ENCODE results near the gene MACROD2.

GRCh38 chr20:15582146-15582760 lies 1586.9 kb downstream of the MACROD2 start:
- no peak for TF ChIP-seq ZNF48 (tag by site-specific recombination; IDR thresholded peaks at IDR 0.05)
- no peak for TF ChIP-seq ZNF654 (tag by site-specific recombination; IDR thresholded peaks at IDR 0.05; ENCODE audit: low read depth)
- TF ChIP-seq CTCF (tag by site-specific recombination; IDR thresholded peaks at IDR 0.05), result no peak
- no peak for TF ChIP-seq ZNF274 (IDR thresholded peaks at IDR 0.05; ENCODE audit: low read length)
- no peak for TF ChIP-seq ZNF274 (tag by site-specific recombination; IDR thresholded peaks at IDR 0.05; ENCODE audit: borderline replicate concordance)
- no peak for TF ChIP-seq ZNF837 (tag by site-specific recombination; IDR thresholded peaks at IDR 0.05)
- no peak for TF ChIP-seq ZBTB8A (tag by site-specific recombination; IDR thresholded peaks at IDR 0.05)
- TF ChIP-seq ZNF747 (tag by site-specific recombination; IDR thresholded peaks at IDR 0.05), result no peak
- no peak for TF ChIP-seq ZNF670 (tag by site-specific recombination; IDR thresholded peaks at IDR 0.05; ENCODE audit: low read depth)
- no peak for TF ChIP-seq SP2 (tag by site-specific recombination; IDR thresholded peaks at IDR 0.05)
- TF ChIP-seq PATZ1 (tag by site-specific recombination; IDR thresholded peaks at IDR 0.05), result no peak
